Hepatocyte (in vitro differentiated cells): ENCODE measurements around the gene SH3TC1.

Source experiments
- CTCF ChIP-seq: fragments of 200-600 bp; sonication (generic); IDR thresholded peaks from 2 replicates; pipeline ENCODE4 v1.5.1; 2016; ENCODE audit warnings: antibody characterized with exemption, mild to moderate bottlenecking; ENCODE audit not compliant: poor library complexity
- EZH2 ChIP-seq: fragments of 200-600 bp; sonication (generic); IDR thresholded peaks from 2 replicates; pipeline ENCODE4 v1.6.1; 2016; ENCODE audit warnings: antibody characterized with exemption, mild to moderate bottlenecking, borderline replicate concordance
- EZH2phosphoT487 ChIP-seq: fragments of 200-600 bp; sonication (generic); IDR thresholded peaks from one replicate; pipeline ENCODE4 v1.6.1; 2018; ENCODE audit warnings: antibody characterized with exemption, mild to moderate bottlenecking, low read depth, moderate library complexity; ENCODE audit not compliant: unreplicated experiment, severe bottlenecking

DNA sequence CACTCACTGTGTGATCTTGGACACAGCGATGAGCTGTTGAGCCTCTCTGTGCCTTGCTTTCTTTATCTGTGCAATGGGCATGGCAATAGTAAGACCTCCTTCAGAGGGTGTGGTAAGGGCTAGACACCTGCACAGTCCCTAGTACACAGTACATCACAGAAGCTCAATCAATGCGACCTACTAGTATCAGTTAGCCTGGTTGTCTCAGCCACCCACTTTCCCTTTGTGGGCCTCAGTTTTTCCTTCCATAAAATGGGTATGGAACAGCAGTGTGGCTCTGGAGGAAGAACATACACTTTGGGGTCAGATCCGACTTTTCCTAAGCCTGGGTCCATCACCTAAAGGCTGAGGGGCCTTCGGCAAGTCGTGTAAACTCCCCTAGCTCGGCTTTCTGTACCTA is 67.0 kb downstream of the SH3TC1 start:
- TF ChIP-seq CTCF (no peak), EZH2 (no peak), EZH2phosphoT487 (no peak)
